ENCODE results near the gene EBF3.

- TF ChIP-seq EZH2 (IDR thresholded peaks at IDR 0.05): no peak
- no peak for TF ChIP-seq FOXP2 (optimal IDR thresholded peaks at IDR 0.05; ENCODE audit: control extremely low read depth, extremely low read length, insufficient read depth)
These were observed 41.4 kb downstream of the EBF3 start for GRCh38 chr10:129922598-129923123.
